K562 (cell line): ENCODE data around the gene STK25.

Source experiments
- E4F1 ChIP-seq: fragments of 250-450 bp; sonication (Bioruptor Pico); IDR thresholded peaks from 2 replicates; pipeline ENCODE4 v1.5.0; 2021; ENCODE audit warnings: mild to moderate bottlenecking, borderline replicate concordance
- EP300 ChIP-seq: IDR thresholded peaks from 2 replicates; pipeline ENCODE4 v1.6.1; 2012; ENCODE audit warnings: low read length, improper control_type of control experiment
- ESRRA ChIP-seq: fragments of 450-650 bp; IDR thresholded peaks from 2 replicates; pipeline ENCODE4 v1.6.1; 2014; ENCODE audit warnings: low read depth, mild to moderate bottlenecking, moderate library complexity, borderline replicate concordance
- NR3C1 ChIP-seq: sonication (generic); formaldehyde crosslinking; IDR thresholded peaks from 2 replicates; pipeline ENCODE4 v1.8.1; 2022; ENCODE audit warnings: missing genetic modification reagents
- TARDBP ChIP-seq: fragments of 450-650 bp; IDR thresholded peaks from 2 replicates; pipeline ENCODE4 v1.6.1; 2016
- TF ChIP-seq, protein P1 (sequence below): IDR thresholded peaks from 3 replicates; pipeline ENCODE4 v1.6.1; 2011; ENCODE audit warnings: borderline replicate concordance, mild to moderate bottlenecking; ENCODE audit not compliant: insufficient read length, insufficient read depth

DNA sequence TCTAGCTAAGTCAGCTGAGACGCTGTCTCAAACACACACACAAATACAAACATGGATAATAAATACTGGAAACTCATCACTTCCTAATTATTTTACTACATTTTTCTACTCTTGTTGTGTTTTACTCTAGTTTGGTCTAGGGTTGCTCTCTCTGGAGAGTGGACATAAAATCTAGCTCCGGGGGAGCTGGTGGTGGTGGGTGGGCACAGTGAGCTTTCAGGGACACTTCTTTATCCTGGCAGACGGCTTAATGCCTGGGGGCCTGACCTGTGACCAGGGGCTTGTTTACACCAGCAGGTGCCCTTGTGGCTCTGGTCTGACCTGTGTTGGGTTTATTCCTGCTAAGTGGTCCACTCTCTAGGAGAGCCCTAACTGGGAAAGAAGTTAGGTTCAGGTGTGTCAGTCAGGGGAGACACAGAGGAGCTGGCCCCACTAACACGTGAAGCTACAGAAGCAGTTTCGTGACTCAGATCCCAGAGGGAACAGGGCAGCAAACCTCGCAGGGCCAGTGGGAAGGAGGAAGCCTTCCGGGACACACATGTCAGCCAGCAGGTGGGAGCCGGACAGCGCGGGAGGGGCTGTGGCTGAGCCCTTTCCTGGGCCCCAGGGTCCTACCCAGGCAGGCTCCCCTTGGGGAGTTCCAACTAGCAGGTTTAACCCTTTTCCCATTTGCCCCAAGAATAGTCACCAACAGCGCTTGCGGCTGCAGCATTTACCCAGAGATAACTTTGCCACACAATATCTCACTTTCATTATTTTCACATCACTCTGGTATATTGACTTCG lies 27.7 kb upstream of the STK25 start:
- no peak for TF ChIP-seq ESRRA
- TF ChIP-seq TARDBP = no peak
- no peak for TF ChIP-seq NR3C1 (CRISPR knock-in tag)
- TF ChIP-seq, protein P1, sequence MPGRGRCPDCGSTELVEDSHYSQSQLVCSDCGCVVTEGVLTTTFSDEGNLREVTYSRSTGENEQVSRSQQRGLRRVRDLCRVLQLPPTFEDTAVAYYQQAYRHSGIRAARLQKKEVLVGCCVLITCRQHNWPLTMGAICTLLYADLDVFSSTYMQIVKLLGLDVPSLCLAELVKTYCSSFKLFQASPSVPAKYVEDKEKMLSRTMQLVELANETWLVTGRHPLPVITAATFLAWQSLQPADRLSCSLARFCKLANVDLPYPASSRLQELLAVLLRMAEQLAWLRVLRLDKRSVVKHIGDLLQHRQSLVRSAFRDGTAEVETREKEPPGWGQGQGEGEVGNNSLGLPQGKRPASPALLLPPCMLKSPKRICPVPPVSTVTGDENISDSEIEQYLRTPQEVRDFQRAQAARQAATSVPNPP = no peak
- TF ChIP-seq EP300 = no peak
- TF ChIP-seq E4F1 (CRISPR knock-in tag) = no peak
